ENCODE results near the gene TMEM129.

DNA sequence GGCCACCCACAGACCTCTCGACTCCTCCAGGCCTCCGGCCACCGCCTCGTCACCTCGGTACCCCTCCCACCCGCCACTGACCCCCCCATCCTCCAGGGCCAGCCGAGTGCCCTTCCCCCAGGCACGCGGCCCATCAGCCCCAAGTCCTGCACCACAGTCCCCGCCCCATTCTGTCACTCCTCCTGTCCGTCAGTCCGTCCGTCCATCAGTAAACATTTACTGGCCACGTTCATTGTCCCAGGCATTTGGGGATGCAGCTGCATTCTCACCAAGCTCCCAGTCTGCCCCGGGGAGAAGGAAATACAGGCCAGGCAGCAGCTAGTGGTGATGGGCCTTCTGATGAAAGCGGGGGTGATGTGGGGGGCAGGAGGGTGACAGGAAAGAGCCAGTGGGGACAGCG lies 36.7 kb upstream of the TMEM129 start:
- TF ChIP-seq, protein P1, sequence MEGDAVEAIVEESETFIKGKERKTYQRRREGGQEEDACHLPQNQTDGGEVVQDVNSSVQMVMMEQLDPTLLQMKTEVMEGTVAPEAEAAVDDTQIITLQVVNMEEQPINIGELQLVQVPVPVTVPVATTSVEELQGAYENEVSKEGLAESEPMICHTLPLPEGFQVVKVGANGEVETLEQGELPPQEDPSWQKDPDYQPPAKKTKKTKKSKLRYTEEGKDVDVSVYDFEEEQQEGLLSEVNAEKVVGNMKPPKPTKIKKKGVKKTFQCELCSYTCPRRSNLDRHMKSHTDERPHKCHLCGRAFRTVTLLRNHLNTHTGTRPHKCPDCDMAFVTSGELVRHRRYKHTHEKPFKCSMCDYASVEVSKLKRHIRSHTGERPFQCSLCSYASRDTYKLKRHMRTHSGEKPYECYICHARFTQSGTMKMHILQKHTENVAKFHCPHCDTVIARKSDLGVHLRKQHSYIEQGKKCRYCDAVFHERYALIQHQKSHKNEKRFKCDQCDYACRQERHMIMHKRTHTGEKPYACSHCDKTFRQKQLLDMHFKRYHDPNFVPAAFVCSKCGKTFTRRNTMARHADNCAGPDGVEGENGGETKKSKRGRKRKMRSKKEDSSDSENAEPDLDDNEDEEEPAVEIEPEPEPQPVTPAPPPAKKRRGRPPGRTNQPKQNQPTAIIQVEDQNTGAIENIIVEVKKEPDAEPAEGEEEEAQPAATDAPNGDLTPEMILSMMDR (IDR thresholded peaks at IDR 0.05), result no peak
- TF ChIP-seq POLR2A (IDR thresholded peaks at IDR 0.05), result no peak
